OCI-LY7 (cell line): Measurements from ENCODE around the gene ORAI1.

Experiments used
- CTCF ChIP-seq: fragments of 200-600 bp; sonication (generic); conservative IDR thresholded peaks from 2 replicates; pipeline ENCODE4 v1.5.1; 2014; ENCODE audit warnings: mild to moderate bottlenecking, antibody characterized with exemption, low read length, moderate library complexity, mixed read lengths
- EZH2phosphoT487 ChIP-seq: fragments of 200-600 bp; sonication (generic); IDR thresholded peaks from 2 replicates; pipeline ENCODE4 v1.6.1; 2018; ENCODE audit warnings: low read depth, borderline replicate concordance, mild to moderate bottlenecking, mixed run types, antibody characterized with exemption, low read length, moderate library complexity, mixed read lengths

DNA sequence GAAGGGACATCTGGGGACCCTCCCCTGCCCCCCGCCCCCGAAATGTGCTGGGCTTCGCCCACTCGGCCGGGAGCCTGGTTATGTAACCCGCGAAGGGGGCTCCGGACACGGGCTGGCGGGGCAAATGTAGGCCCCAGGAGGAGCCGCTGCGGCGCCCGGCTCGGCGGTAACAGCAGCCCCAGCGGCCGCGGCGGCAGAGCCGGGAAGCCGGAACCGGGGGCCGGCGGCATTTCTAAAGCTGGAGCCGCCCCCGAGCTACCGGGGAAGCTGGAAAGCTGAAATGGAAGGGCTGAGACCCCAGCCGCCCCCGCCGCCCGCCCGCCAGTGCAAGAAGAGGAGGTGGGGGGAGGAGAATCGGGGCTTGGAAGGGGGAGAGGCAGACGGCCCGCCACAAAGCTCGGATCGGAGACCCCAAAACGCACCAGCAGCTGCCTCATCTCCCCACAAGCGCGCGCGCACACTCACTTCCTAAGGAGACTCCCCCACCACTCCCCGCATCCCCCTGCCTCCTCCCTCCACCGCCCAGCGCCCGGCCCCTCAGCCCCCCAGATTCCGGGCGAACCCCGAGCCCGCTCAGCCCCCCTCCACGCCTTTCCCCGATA, 47.0 kb upstream of the ORAI1 start:
- TF ChIP-seq CTCF (no peak), EZH2phosphoT487 (no peak)
